SK-MEL-5 (cell line): ENCODE results near the gene DNAJC7. TPM values are rescaled to one million over a fixed set of nuclear protein-coding genes. Genes with fewer than 3 reads are reported as not detected.
A peak's percentile ranks its signal among the peaks of the same experiment; 100 is the strongest.

Experiments used
- DNase-seq: peaks from one replicate; pipeline ENCODE4 v3.0.0-alpha.2; 2016; ENCODE audit warnings: low read depth, low spot score
- in situ Hi-C: cut with HindIII; loops from 2 replicates; pipeline ENCODE4 v1.10.0; 2016; ENCODE audit warnings: low sequenced_read_pairs, high pct_unique_total_duplicates, low pct_unique_long_range_greater_than_20kb
- polyA plus RNA-seq, 2 experiments: library from polyadenylated mRNA; depleted of rRNA; stranded (reverse); fragments of >200 nt; gene quantifications; 2 replicates each; pipeline ENCODE4 v1.2.3, GENCODE V29; 2015
- total RNA-seq: library from RNA; depleted of rRNA; stranded (reverse); fragments of >200 nt; shearing (Covaris generic); gene quantifications from 2 replicates; pipeline ENCODE4 v1.2.3, GENCODE V29; 2014; rRNA removed

The DNAJC7 gene
- 81.1 and 85.9 TPM in 2 replicates for total RNA-seq
- polyA plus RNA-seq (2015; cell fraction: cytosol; rRNA removed) = 57.5 and 71.2 TPM in 2 replicates
- 67.8 and 86.5 TPM in 2 replicates for polyA plus RNA-seq (2015; cell fraction: nucleus; rRNA removed)

GRCh38 chr17:42016941-42017865 lies at the start of gene DNAJC7:
Gene DNAJC7, minus strand, starts transcription at chr17:42017439. Its CDS starts 23 bp downstream, at chr17:42017416.
- in situ Hi-C loops = no loop called here

GRCh38 chr17:42065201-42065600 lies 48.0 kb upstream of the DNAJC7 start:
- no peak for DNase-seq
- in situ Hi-C loops = no loop called here

More at GRCh38 chr17:42016941-42017865, at the start of gene DNAJC7:
- DNase-seq = peak; percentile 91

GRCh38 chr17:42062681-42063080 lies 45.4 kb upstream of the DNAJC7 start:
- no peak for DNase-seq
- in situ Hi-C loops = no loop called here

- DNase-seq = no peak
- in situ Hi-C loops = no loop called here
Observed at GRCh38 chr17:42061646-42062487, 44.6 kb upstream of the DNAJC7 start.

- no peak for DNase-seq
- in situ Hi-C loops = no loop called here
Observed at GRCh38 chr17:42060231-42060630, 43.0 kb upstream of the DNAJC7 start.

GRCh38 chr17:42059815-42060214 lies 42.6 kb upstream of the DNAJC7 start:
- in situ Hi-C loops = no loop called here
- DNase-seq = no peak

GRCh38 chr17:42058063-42058462 lies 40.8 kb upstream of the DNAJC7 start:
- no peak for DNase-seq
- in situ Hi-C loops = no loop called here

- DNase-seq = no peak
- in situ Hi-C loops = no loop called here
Observed at GRCh38 chr17:42056635-42057034, 39.4 kb upstream of the DNAJC7 start.

- in situ Hi-C loops = no loop called here
- DNase-seq = no peak
Observed at GRCh38 chr17:42055496-42055895, 38.3 kb upstream of the DNAJC7 start.

- in situ Hi-C loops = no loop called here
- no peak for DNase-seq
Observed at GRCh38 chr17:42055027-42055426, 37.8 kb upstream of the DNAJC7 start.

GRCh38 chr17:42053731-42054500 lies 36.7 kb upstream of the DNAJC7 start:
- in situ Hi-C loops = no loop called here

GRCh38 chr17:42052346-42052877 lies 35.2 kb upstream of the DNAJC7 start:
- in situ Hi-C loops = no loop called here
- no peak for DNase-seq

More at GRCh38 chr17:42053731-42054500, 36.7 kb upstream of the DNAJC7 start:
- DNase-seq = no peak

GRCh38 chr17:42051645-42052044 lies 34.4 kb upstream of the DNAJC7 start:
- DNase-seq = no peak
- in situ Hi-C loops = no loop called here

GRCh38 chr17:42051013-42051400 lies 33.8 kb upstream of the DNAJC7 start:
- DNase-seq = no peak
- in situ Hi-C loops = no loop called here

- DNase-seq = peak; percentile 52
- in situ Hi-C loops = no loop called here
Observed at GRCh38 chr17:42050393-42051012, 33.3 kb upstream of the DNAJC7 start, which contains the start of gene C17orf113. Gene C17orf113, minus strand, starts transcription at chr17:42050601. Its CDS starts 7,225 bp downstream, at chr17:42043376.

- no peak for DNase-seq
- in situ Hi-C loops = no loop called here
Observed at GRCh38 chr17:42049834-42050392, 32.7 kb upstream of the DNAJC7 start.
